ENCODE results near the gene CENPO.

CENPO gene

DNA sequence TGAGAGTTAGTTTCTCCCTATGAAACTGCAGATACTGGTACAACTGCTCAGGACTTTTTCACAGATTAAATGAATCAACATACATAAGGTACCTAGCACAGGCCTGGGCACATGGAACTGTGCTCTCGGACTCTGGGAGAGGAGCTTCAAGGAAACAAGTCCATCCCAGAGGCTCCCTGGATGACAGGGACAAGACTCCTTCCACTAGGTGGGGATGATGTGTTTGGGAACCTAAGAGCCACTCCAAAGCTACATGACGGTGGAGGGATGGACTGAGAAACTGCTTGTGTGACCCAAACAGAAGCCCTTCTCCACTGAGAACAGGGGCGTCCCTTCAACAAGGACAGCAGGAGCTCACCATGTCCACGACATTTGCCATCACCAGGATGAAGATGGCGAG, 37.1 kb downstream of the CENPO start:
- peak; percentile 44 for DNase-seq (ENCODE audit: low spot score)
- TF ChIP-seq, protein P1, sequence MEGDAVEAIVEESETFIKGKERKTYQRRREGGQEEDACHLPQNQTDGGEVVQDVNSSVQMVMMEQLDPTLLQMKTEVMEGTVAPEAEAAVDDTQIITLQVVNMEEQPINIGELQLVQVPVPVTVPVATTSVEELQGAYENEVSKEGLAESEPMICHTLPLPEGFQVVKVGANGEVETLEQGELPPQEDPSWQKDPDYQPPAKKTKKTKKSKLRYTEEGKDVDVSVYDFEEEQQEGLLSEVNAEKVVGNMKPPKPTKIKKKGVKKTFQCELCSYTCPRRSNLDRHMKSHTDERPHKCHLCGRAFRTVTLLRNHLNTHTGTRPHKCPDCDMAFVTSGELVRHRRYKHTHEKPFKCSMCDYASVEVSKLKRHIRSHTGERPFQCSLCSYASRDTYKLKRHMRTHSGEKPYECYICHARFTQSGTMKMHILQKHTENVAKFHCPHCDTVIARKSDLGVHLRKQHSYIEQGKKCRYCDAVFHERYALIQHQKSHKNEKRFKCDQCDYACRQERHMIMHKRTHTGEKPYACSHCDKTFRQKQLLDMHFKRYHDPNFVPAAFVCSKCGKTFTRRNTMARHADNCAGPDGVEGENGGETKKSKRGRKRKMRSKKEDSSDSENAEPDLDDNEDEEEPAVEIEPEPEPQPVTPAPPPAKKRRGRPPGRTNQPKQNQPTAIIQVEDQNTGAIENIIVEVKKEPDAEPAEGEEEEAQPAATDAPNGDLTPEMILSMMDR (IDR thresholded peaks at IDR 0.05; ENCODE audit: extremely low read depth, insufficient read depth, missing control alignments): no peak
- in situ Hi-C loops (cut with MboI; ENCODE audit: low pct_unique_long_range_greater_than_20kb, low sequenced_read_pairs, unreplicated experiment): no loop called here

DNA sequence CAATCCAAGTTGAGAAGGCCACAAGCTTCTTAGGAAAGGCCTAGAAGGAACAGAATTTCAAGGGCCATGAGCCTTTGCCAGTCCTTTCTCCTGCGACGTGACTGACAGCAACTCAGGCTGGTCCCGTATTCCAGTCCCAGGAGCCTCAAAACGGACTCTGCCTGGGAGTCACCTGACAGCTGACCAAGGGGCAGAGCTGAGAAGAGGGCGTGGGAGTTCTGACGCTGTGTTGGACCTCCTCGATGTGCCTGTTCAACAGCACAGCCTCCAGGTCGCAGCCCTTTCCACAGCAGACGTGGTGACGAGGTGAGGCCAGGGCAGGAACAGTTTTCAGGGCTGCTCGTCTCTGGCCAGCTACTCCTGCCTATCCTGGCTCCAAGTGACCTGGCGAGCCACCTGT, 37.6 kb downstream of the CENPO start:
- DNase-seq (ENCODE audit: low spot score): no peak
- TF ChIP-seq, protein P1 (IDR thresholded peaks at IDR 0.05; ENCODE audit: extremely low read depth, insufficient read depth, missing control alignments): no peak
- in situ Hi-C loops (cut with MboI; ENCODE audit: low pct_unique_long_range_greater_than_20kb, low sequenced_read_pairs, unreplicated experiment): no loop called here

DNA sequence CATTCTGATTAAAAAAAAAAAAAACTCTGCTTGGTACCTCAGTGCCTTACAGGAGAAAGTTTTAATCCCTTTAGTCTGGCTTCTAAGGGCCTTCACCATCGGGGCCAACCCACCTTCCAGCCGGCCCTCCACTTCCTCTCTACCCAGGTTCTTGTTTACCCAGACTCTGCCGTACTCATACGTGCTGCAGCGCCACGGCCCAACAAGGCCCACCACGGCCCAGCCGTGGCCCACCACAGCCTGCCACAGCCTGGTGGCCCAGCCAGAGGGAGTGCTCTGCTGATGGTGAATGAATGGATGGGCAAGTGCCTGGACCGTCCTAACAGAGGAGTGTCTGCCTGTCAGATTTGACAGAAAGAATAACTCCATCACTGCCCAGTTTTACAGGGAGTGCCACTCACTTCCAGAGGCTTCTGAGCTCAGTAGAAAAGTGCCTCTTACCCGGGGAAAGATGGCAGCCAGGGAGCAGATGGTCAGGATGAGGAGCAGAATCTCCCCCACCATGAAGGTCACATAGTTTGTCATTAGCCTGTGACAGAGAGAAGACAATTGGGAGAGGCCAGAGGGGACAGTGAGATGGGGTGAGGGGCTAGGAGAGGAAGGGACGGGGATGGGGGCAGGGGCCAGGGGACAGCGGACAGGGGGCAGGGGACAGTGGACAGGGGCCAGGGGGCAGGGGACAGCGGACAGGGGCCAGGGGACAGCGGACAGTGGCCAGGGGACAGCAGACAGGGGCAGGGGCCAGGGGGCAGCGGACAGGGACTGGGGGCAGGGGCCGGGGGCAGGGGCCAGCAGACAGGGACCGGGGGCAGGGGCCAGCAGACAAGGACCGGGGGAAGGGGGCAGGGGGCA, 38.2 kb downstream of the CENPO start:
- peak; percentile 40 for DNase-seq (ENCODE audit: low spot score)
- in situ Hi-C loops (cut with MboI; ENCODE audit: low pct_unique_long_range_greater_than_20kb, low sequenced_read_pairs, unreplicated experiment): no loop called here
- TF ChIP-seq, protein P1 (IDR thresholded peaks at IDR 0.05; ENCODE audit: extremely low read depth, insufficient read depth, missing control alignments): no peak

DNA sequence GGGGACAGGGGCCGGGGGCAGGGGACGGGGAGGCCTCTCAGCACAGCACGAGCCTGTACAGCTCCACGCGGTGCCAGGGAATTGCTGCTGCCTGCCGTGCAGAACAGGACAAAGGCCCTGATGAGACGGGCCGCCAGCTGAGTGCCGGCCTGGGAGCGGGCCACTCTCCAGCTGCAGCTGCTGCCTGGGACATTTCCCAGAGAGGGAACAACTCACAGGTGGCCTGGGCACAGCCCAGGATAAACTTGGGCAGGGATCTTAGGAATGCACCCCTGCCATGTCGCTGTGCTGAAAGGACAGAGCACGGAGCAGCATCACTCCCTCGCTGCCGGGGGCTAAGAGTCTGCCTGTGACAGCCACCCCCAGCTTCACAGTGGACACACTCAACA, 38.8 kb downstream of the CENPO start:
- DNase-seq (ENCODE audit: low spot score): no peak

DNA sequence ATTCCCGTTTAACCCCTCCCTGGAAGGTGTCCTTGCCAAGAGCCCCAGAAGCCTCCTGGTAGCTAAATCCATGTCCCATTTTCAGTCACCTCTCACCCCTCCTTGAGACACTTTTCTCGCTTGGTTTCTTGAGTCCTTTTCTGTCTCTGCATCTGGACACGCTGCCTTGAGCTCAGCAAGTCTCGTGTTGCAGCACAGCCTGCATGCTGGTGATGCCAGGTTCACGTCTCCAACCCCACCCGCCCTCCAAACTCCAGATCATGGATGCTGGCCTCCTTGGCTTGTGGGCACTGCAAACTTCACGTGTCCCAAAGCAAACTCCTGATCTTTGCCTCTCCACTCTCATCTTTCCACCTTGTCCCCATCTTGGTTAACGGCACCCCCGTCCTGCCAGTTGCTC, 39.3 kb downstream of the CENPO start:
- DNase-seq (ENCODE audit: low spot score): no peak
- in situ Hi-C loops (cut with MboI; ENCODE audit: low pct_unique_long_range_greater_than_20kb, low sequenced_read_pairs, unreplicated experiment): no loop called here
- TF ChIP-seq, protein P1 (IDR thresholded peaks at IDR 0.05; ENCODE audit: extremely low read depth, insufficient read depth, missing control alignments): no peak

More for the DNA sequence above, 38.8 kb downstream of the CENPO start:
- in situ Hi-C loops (cut with MboI; ENCODE audit: low pct_unique_long_range_greater_than_20kb, low sequenced_read_pairs, unreplicated experiment): no loop called here
- TF ChIP-seq, protein P1 (IDR thresholded peaks at IDR 0.05; ENCODE audit: extremely low read depth, insufficient read depth, missing control alignments): no peak

DNA sequence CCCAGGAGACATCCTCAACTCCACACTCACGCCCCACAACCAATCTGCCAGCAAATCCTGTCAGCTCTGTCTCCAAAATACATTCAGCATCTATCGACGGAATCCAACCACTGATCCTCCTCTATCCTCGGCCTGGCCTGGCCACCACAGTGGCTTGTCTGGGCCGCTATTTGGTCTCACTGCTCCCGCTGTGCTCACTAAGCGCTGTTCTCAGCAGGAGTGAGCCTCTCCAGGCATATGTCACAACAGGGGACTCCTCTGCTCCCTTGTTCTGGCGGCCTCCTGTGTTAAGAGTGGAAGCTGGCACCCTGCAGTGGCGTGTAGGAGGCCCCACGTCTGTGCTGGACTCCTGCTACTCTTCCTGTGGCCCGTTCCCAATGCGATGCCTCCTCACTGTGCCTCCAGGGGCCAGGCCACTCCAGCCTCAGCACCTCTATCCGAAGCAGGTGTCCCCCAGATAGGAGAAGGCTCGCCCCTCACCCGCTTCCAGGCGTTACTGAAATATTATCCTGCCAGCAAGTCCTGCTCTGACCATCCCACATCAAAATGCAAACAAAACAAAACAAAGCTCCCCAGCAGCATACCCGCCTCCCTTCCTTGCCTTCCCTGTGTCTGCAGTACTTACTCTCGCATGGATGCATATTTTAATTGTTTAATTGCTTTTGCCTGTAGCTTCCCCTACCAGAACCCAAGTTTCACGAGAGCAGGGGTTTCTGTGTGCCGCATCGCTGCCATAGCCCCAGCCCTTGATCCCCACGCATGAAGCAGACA, 39.9 kb downstream of the CENPO start:
- DNase-seq (ENCODE audit: low spot score): no peak
- in situ Hi-C loops (cut with MboI; ENCODE audit: low pct_unique_long_range_greater_than_20kb, low sequenced_read_pairs, unreplicated experiment): no loop called here
- TF ChIP-seq, protein P1 (IDR thresholded peaks at IDR 0.05; ENCODE audit: extremely low read depth, insufficient read depth, missing control alignments): no peak
